GM21423 (cell line): ENCODE data around the gene DHX58.
A peak's percentile ranks its signal among the peaks of the same experiment; 100 is the strongest.

Source experiments
- ATAC-seq: cut with Tn5 transposase; IDR thresholded peaks from one replicate; pipeline ENCODE4 v1.9.1; 2021; ENCODE audit warnings: mild to moderate bottlenecking, moderate library complexity; ENCODE audit not compliant: unreplicated experiment

DHX58 gene

DNA sequence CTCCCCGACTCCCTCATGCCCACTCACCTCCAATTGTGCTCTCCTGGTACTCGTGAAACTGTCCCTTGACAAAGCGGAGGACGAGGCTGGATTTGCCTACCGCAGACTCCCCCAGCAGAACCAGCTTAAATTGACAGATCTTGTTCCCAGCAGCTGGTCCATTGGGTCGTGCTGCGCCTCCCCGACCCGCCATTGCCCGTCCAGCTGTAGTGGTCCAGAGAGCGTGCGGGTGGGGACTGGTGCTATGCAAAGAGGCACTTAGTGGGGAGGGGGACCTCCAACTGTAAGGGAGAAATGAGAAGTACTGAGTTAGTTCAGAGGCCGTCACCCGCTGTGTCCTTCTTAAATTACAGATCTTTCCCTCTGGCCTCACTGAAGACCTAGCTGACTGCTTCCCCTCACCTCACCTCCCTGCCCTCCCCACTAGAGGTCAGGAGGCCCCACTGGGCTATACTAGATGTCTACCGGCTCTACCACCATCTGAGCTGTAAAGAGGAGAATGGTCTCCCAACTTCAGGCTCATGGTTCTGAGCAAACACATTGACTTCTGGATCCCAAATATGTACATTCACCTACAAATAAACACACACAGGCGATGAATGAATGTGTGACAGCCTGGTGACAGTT is 17.9 kb upstream of the DHX58 start:
- no peak for ATAC-seq

DNA sequence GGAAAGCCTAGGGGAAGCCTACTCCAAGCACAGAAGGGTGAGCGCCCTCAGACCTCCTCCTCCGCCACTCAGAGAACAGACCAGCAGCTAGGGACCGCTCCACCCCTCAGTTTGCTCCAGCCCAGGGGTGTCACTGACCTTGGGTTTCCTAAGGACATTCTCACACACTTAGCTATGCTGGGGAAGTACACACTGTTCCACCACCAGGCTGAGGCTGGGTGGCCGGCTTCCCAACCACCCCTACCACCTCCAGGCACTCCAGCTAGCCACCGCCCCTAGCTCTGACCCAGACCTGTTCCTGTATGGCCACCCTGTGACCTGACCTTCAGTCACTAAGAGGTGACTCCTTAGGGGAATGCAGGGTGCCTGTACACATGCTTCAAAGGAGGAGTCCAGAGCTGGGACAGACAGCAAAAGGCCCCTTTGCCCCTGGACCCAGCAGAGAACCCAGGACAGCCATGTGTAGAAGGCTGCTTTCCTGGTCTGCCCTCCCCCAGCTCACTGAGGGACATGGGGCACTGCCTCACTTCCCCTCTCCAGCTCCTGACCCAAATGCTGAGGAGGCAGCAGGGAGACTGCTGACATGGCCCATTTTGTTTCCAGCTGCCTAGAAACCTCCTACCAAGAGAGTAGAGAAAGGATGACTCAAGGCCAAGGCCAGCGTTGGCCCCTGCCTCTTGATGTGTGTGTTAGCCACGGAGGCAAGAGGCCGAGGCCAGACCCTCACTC is 16.8 kb upstream of the DHX58 start:
- ATAC-seq = no peak

DNA sequence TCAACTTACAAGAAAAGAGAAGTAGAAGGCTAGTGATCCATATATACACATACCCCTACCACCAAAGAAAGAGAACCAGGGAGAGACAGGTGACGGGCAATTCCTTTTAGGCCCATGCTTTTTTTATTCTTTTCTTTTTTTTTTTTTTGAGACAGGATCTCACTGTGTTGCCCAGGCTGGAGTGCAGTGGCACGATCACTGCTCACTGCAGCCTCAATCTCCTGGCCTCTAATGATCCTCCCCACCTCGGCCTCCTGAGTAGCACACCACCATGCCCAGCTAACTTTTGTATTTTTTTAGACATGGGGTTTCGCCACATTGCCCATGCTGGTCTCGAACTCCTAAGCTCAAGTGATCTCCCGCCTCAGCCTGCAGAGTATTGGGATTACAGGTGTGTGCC is 14.9 kb upstream of the DHX58 start:
- no peak for ATAC-seq

DNA sequence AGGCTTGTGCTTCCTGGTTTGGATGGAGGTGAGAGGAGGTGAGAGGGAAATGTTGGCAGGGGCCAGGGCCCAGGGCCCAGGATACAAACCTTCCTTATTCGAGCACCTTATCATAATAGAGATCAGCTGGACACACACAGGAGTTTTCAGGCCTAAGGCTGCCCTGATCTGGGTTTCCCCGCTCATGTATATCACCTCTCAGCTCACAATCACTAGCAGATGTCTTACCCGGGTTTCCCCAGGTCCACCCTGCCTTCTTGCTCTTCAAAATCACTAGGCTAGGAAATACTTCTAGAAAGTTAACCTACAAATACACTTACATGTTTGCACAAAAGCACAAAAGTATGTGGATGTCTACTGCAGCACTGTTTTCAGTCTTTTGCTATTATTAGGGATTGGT is 14.3 kb upstream of the DHX58 start:
- ATAC-seq = no peak

DNA sequence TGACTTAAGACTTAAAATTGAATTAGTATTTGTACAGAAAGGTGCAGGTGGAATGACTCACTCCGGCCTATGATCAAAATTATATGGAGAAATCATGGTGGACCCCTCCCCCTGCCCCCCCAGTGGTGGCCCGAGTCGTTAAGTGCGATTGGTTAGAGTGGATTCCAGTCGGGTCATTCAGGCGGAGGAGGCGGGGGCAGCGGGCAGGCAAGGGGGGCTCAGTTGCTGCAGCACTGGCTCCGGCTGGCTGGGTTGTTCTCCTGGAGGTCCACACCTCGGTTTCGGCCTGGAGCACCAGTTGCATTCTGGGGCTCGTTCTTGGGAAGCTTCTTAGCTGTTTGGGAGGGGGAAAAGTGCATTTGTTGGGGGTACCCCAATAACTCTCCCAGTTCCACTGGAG is 13.1 kb upstream of the DHX58 start:
- ATAC-seq = no peak

DNA sequence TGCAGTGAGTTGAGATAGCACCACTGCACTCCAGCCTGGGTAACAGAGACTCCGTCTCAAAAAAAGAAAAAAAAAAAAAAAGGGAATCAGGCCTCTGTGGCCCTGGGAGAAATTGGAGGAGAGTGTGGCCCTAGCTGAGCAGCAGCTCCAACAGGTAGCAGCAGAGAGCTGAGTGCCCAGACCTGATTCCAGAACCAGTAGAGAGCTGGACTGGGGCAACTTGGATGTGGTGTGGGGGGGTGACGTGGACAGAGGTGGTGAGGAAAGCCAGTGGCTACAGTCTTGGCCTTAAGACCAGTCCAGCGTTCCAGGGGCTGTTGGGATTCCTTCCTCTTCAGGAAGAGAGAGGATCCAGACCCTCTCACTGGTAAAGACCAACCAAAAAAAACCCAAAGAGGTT is 11.7 kb upstream of the DHX58 start:
- no peak for ATAC-seq

DNA sequence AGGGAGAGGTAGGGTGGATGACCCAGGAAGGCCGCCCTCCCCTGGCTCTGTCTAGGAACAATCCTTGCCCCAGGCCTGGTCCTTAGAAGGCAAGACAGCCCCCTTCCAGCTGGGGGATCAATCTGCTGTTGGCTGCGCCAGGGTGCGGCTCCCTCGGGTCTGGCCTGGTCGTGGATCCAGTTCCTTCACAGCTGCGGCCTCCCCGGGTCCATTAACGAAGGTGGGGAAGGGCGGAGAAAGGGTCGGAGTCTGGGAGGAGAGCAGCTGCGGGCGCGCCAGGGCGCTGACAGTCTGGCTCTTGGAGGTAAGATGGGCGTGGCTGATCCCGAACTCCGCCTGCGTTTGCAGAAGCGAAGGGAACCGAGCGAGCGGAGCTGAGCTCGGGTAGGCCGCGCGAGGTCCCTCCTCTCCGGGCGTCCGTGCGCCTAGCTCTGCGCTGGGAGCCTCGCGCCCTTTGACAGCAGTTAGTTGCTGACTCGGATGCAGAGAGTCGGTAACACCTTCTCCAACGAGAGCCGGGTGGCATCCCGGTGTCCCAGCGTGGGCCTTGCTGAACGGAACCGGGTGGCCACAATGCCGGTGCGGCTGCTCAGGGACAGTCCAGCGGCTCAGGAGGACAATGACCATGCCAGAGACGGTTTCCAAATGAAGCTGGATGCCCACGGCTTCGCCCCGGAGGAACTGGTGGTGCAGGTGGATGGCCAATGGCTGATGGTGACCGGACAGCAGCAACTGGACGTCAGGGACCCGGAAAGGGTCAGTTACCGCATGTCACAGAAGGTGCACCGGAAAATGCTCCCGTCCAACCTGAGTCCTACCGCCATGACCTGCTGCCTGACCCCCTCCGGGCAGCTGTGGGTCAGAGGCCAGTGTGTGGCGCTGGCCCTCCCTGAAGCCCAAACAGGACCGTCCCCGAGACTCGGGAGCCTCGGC is 10.1 kb upstream of the DHX58 start, which contains the start of gene HSPB9:
Gene HSPB9, plus strand, starts transcription at position 434 of the 933 bp plus-strand sequence. Its CDS starts 47 bp downstream, at position 481.
- ATAC-seq = no peak

DNA sequence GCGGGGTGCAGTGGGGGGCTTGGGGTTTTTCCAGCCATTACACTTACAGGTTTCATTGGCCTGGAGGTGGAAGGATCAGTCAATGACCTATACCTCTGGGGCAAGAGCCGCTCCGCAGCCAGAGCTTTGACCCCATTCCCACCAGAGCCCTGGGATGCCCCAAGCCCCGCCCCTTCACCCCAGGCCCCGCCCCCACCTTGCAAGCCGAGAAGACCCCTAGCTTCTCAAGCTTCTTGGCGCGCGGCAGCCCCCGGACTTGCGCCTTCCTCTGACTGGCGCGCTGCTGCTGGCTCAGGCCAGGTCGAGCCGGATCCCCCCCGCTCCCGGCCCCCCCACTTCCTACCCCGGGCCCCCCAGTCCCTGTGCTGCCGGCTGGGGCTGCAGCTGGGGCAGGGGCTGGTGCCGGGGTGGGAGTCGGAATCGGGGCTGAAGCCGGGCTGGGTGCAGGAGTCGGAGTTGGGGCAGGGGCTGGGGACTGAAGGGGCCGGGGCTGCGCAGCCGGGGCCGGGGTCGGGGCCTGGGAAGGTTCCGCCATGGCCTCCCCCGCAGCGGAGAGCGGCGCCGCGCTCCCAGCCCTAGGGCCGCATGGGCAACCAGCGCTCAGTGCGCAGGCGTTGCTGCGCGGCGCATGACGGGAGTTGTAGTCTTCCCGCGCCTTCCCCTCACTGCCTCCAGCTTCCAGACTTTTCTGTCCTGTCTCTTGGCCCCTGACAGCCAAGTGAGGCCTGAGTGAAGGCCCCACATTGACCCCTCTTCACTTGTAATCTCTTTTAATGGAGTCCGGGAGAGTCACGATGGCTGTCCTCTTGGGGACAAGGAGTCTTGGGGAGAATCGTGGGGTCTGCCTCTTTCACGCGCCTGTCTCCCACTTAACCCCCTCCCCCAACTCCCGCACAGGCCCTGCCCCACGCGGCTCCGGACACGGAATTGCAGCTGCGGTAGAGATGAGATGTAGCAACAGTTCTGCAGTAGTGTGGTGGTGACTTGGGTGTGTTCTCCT is 8.6 kb upstream of the DHX58 start, which contains the start of gene KAT2A:
Gene KAT2A, minus strand, starts transcription at position 598 of the 1,000 bp plus-strand sequence. Its CDS starts 63 bp downstream, at position 535.
- ATAC-seq = peak; percentile 78

DNA sequence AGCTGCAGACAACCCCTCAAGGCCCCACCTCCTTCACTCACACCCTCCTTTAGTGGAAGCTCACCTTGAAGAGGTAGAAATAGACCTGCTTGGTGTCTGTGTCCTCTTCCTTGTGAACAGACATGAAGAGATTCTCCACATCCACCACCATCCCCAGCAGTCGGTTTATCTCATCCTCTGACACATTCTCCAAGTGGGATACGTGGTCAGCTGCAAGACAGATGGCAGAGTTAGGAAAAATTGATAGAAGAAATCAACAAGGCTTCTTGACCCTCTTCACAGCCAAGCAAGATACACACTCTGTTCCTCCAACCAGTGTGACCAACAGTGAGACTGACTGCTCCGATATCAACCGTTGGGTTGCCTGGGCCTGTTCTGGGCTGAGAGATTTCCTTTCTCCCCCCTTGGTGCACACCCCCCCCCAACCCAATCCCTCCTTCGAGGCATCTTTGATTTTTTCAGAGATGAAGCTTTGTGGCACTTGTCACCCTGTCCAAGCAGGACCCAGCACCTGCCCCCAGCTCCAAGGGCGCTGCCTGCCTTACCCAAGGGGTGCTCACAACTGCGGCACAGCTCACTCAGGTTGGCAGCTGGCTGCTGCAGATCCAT is 7.8 kb upstream of the DHX58 start:
- no peak for ATAC-seq

DNA sequence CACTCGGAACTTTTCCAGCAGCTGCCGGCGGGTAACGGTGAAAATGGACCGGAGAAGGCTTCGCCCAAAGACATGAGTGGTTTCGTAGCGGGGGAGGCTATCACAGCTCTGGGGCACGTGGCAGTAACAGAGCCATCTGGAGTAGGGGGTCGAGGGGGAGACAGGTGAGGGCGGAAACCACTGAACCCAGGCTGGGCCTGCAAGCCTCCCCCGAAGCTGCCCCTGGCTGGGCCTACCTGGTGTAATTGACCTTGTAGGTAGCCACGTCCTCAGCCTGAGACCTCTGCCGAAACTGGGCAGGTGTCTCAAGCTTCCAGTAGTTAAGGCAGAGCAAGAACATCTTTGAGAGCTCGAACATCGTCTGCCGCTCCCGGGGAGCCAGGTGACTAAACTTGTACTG is 6.8 kb upstream of the DHX58 start:
- ATAC-seq = no peak

DNA sequence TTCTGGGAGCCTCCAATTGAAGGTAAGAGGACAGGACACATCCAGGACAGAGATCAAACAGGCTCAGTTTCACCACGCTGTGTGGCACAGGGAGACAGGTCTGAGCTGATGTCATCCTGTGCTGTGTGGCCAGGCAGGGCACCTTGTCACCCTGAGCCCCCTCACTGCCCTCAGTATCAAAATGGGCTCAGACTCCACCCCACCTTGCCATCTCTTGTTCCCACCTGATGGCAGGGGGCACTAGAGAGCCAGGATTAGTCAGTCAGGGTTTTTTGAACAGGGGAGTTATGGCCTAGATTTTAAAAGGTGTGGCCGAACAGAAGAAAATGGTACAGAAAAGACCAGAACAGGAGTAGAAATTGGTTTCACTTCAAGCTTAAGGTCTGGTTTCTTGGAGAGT is 6.0 kb upstream of the DHX58 start:
- no peak for ATAC-seq

DNA sequence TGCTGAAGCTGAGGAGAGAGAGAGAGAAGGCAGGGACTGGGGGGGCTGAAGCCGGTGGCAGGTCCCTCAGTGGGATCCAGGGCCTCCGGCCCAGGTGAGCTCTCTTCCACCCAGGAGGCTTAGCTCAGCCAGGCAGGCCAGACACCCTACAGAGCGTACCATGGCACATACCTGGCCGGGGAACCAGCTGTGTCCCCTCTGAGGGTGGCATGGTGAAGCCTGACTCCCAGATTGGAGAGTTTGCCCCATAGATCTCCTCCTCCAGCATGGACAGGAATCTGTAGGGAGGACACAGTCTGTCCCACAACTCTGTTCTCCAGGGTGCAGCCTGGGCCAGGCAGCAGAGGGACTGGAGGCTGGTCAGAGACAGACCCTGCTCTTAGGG is 5.6 kb upstream of the DHX58 start:
- no peak for ATAC-seq

DNA sequence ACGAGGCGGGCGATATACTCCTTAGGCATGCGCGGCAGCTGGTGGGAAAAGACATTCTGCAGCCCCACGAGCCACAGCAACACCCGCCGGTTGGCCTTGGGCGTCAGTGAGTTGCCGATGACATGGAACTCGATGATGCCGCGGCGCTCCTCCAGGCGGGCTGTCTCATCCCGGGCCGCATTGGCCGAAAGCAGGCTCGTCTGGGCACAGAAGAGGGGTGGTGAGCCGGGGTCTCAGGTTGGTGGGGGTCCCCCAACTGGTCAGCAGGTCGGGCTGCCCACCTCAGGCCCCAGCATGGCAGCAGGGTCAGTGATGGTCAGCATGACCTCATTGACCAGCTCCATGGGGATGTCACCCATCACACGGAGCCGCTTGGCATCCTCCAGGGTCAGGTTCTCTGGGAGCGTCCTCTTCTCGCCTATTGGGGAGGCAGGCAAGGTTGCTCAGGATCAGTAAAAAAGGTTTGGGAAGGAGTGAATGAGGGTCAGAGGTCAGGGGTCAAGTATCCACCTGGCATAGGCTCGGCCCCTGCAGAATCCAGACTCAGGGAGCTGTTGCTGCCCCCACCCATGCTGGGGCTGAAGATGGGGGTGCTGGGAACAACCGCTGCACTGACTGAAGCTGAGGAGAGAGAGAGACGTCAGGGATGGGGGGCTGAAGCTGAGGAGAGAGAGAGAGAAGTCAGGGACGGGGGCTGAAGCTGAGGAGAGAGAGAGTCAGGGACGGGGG is 5.0 kb upstream of the DHX58 start:
- no peak for ATAC-seq

DNA sequence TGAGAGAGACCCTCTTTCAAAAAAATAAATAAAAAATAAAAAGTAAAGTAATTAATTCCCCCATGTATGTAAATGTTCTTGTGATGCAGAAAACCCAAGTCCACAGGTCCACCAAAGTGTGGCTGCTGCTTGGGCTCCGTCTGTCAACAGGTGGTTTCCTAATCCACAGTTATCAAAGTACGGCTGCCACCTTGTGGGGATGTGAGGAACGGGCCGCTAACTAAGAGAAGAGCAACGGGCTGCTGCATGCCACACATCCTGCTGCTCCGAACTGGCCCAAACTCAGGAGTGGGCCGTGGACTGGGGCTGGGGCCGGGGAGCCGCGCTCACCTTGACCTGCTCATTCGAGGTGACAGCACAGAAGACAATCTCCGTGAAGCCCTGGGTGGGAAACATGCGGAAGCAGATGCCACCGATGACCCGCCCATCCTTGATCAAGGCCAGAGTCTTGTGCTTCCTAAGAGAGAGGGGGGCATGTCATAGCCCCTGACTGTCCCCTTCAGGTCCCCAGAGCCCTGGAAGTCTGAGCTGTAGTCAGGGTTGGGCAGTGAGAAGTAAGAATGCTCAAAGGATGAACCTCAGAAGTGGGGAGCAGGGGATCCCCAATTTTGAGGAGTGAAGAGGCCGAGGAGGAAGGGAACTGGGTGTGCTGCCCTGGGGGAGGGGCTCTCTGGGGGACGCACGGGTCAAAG is 4.3 kb upstream of the DHX58 start:
- ATAC-seq = no peak

DNA sequence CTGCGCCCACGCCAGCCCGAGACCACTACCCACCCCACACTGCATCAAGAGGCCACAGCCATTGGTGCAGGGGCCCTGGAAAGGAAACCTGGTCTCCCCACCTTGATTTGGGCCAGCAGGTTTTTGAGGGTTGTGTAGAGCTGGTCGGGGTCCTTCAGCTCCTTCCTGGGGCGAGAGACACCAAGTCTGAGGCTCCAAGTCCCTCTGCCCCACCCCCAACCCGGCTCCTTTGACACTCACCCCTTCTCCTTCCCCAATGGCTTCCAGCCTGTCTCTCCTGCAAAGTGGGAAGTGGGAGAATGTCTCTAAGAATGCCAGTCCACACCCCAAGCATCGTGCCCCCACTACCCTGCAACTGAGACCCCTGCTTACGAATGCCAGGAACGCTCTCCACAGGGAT is 1.6 kb upstream of the DHX58 start:
- ATAC-seq = no peak

DNA sequence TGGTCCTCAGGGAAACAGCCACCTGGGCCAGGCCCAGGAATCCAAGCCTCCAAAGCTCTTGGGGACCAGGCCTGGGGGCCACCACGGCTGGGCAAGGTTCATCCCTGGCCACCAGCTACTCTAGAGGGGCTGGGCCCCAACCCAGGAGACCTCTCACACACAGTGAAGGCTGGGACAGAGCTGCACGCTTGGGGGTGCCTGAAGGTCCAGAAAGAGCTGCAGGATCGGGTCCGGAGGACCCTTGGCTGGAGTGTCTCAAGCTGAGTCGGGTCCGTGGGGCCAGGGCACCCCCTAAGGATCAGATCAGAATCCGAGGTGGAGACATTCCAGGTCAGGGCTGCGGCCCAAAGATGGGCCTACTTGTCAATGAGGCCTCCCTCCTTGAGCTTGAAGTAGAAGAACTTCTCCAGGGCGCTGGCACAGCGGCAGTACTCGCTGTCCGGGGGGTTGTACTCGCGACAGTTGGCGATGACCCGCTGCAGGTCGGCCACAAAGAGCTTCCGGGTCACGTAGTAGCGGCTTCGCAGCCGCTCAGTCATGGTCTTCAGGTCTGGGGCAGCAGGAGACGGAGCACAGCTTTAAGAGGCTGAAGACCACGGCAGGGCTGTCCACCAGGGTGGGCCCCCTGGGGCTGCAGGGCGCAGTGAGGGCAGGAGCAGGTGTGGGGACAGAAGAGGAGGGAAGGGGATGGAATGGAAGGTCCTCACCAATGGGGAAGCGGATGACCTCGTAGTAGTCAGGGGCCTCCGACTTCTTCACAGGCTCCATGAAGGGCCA is 967 bp upstream of the DHX58 start:
- no peak for ATAC-seq

DNA sequence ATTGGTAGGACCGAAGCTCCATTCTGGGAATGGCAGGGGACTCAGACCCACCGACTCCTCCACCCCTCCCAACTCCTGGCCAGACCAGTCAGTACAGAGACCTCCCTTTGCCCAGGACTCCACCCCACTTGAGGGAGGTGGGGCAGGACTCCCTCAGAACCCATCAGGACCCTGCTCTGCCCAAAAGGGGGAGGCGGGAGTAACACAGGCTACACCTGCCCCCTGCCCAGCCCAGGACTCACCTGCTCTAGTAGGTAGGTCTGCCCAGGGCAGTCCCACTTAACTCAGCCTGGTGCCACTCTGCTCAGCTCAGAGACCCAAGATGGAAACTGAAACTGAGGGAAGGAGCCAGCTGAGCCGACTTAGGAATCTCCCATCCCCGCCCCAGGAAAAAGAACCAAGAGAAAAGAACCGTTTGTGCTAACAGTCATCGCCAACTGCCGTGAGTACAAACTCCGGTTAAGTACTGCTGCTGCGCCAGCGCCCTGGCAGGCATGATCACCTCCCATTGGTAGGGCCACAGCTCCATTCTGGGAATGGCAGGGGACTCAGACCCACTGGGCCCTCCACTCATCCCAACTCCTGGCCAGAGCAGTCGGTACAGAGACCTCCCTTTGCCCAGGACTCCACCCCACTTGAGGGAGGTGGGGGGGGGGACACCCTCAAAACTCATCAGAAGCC is 503 bp downstream of the DHX58 start:
- no peak for ATAC-seq
